Nucleus accumbens (tissue), 56 donors: Measurements from ENCODE around the gene IQGAP1.
"Not testable (repeated sequence)": the region's sequence is repeated elsewhere in the genome, so short reads cannot be mapped to it uniquely, and the experiment has no call there.

Source experiments
- DNase-seq, 56 donors: peaks; one replicate each; lab custom pipeline; 2025; lab: John Stamatoyannopoulos, UW

Gene IQGAP1

GRCh38 chr15:90407336-90407735 lies 19.3 kb downstream of the IQGAP1 start:
- no peak for DNase-seq

GRCh38 chr15:90407871-90408317 lies 19.9 kb downstream of the IQGAP1 start:
- DNase-seq = no peak

GRCh38 chr15:90408657-90409056 lies 20.6 kb downstream of the IQGAP1 start:
- no peak for DNase-seq

GRCh38 chr15:90409587-90409986 lies 21.5 kb downstream of the IQGAP1 start:
- DNase-seq = not testable (repeated sequence)

GRCh38 chr15:90410316-90410715 lies 22.3 kb downstream of the IQGAP1 start:
- DNase-seq = not testable (repeated sequence)

- DNase-seq = no peak
Observed at GRCh38 chr15:90411176-90411575, 23.1 kb downstream of the IQGAP1 start.

GRCh38 chr15:90412356-90413194 lies 24.5 kb downstream of the IQGAP1 start:
- DNase-seq = peak in 1 of 56 donors; percentile 34

- DNase-seq = no peak
Observed at GRCh38 chr15:90413411-90414379, 25.7 kb downstream of the IQGAP1 start.

GRCh38 chr15:90414408-90415028 lies 26.5 kb downstream of the IQGAP1 start:
- peak in 1 of 56 donors; percentile 17 for DNase-seq

- not testable (repeated sequence) for DNase-seq
Observed at GRCh38 chr15:90416052-90416451, 28.0 kb downstream of the IQGAP1 start.

- DNase-seq = no peak
Observed at GRCh38 chr15:90418627-90419026, 30.6 kb downstream of the IQGAP1 start.

- no peak for DNase-seq
Observed at GRCh38 chr15:90419206-90419605, 31.2 kb downstream of the IQGAP1 start.

- DNase-seq = peak in 1 of 56 donors; percentile 10
Observed at GRCh38 chr15:90419738-90420406, 31.8 kb downstream of the IQGAP1 start.

- no peak for DNase-seq
Observed at GRCh38 chr15:90420451-90420850, 32.4 kb downstream of the IQGAP1 start.

- no peak for DNase-seq
Observed at GRCh38 chr15:90421527-90421926, 33.5 kb downstream of the IQGAP1 start.

GRCh38 chr15:90422043-90422442 lies 34.0 kb downstream of the IQGAP1 start:
- no peak for DNase-seq

- no peak for DNase-seq
Observed at GRCh38 chr15:90422936-90423335, 34.9 kb downstream of the IQGAP1 start.

GRCh38 chr15:90423801-90424319 lies 35.8 kb downstream of the IQGAP1 start:
- no peak for DNase-seq

- DNase-seq = peak in 11 of 56 donors; percentile 8 to 35 (median 20)
Observed at GRCh38 chr15:90425726-90426346, 37.8 kb downstream of the IQGAP1 start.
